AG10803 (cell line): ENCODE results near the gene ERG.

Experiments used
- DNase-seq: peaks from one replicate; pipeline ENCODE4 v3.0.0; 2010; ENCODE audit warnings: low read depth
- H3K4me3 ChIP-seq: 2 replicates; pipeline ENCODE4 v1.5.1; 2011; ENCODE audit warnings: mild to moderate bottlenecking, low read length, control low read depth
- TF ChIP-seq, protein P1 (sequence below): conservative IDR thresholded peaks from 2 replicates; pipeline ENCODE4 v1.5.1; 2011; ENCODE audit warnings: mild to moderate bottlenecking, low read length, control low read depth, inconsistent platforms

The ERG gene

DNA sequence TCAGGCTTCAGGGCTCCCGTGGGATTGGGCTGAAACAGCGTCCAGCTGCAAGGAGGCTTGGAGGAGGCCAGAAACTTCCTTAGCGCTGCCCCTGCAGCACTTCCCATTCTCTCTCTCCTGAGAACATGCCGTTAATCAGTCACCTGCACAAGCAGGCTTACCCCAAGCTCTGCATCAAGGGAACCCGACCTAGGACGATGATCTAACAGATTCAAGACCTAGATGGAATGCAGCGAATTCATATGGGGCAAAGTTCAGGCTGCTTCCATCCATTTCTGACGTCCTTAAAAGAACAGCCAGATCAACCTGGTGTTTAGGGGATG lies 114.1 kb downstream of the ERG start:
- no peak overlapping the region for H3K4me3 ChIP-seq
- TF ChIP-seq, protein P1, sequence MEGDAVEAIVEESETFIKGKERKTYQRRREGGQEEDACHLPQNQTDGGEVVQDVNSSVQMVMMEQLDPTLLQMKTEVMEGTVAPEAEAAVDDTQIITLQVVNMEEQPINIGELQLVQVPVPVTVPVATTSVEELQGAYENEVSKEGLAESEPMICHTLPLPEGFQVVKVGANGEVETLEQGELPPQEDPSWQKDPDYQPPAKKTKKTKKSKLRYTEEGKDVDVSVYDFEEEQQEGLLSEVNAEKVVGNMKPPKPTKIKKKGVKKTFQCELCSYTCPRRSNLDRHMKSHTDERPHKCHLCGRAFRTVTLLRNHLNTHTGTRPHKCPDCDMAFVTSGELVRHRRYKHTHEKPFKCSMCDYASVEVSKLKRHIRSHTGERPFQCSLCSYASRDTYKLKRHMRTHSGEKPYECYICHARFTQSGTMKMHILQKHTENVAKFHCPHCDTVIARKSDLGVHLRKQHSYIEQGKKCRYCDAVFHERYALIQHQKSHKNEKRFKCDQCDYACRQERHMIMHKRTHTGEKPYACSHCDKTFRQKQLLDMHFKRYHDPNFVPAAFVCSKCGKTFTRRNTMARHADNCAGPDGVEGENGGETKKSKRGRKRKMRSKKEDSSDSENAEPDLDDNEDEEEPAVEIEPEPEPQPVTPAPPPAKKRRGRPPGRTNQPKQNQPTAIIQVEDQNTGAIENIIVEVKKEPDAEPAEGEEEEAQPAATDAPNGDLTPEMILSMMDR, result no peak
- DNase-seq, result no peak

DNA sequence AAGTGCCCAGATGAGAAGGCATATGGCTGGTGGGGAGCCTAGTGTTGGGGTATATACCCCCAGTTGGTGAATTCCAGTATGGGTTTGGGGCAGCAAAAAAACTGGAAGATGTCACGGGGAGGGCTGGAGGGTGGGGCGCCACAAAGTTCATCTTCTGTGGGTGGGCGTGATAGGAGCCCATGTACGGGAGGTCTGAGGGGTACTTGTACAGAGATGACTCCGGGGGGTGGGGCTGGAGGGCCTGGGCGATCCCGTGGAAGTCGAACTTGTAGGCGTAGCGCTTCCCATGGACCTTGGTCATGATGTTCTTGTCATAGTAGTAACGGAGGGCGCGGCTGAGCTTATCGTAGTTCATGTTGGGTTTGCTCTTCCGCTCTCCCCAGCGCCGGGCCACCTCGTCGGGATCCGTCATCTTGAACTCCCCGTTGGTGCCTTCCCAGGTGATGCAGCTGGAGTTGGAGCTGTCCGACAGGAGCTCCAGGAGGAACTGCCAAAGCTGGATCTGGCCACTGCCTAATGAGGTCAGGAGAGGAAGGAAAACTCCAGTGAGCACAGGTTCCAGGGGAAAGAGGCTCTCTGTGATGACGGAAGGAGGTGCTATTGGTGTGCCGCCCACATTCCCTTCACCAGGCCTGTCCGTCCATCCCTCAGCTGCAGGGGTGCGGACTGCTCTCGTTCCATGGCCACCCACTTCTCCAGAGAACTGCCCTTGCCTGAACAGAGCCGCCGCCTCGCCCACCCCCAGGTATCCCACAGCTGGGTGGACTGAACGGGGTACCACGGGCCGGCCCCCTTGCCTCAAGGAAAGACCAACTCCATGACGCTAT lies 114.7 kb downstream of the ERG start:
- TF ChIP-seq, protein P1, result no peak
- DNase-seq, result no peak
- H3K4me3 ChIP-seq, result no peak overlapping the region

DNA sequence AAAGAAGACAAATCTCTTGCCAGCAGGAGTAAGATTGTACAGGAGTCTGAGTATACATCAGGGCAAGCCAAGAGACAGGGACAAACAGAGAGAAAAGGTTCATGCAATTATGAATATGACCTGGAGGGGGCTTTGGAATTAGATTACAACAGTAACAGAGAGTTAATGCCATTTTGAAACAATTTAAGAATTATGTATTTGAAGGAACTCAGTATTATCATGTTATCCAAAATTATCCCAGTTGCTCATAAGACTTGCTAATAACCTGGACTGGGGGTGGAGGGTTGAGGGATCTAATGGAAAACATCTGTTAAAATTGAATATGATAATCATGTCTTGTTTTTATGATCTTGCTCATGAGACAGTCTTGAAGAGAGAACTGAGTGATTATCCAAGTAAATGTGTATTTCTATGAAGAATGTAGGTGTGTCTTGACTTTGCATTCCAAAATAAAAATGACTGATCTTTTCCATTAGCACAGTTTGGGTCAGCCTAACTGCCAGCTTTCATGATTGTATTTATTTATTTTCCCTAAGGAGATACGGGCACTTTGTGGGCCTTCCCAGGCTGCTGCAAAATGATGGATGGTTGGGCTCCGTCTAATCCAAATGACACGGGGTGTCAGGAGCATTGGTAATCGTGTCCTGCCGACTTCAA lies 117.7 kb downstream of the ERG start:
- no peak for DNase-seq
- TF ChIP-seq, protein P1, result peak; percentile 46
- no peak overlapping the region for H3K4me3 ChIP-seq

DNA sequence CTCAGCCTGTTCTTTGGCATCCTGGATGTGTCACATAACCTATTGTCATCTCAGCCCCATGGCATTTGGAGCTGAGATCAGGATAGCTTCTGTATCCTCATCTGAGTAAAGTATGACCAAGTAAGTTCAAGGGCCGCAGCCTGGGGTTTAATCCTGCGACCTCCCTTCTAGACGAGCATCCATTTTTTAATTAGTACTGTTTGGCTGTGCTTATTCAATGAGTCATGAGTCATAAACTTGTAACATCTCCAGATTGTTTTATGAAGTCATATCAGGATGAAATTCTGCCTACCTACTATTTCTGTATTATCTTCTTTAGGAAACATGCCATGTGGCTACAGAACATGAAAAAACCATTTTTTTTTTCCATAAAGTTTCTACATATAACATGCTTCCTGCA lies 119.1 kb downstream of the ERG start:
- no peak overlapping the region for H3K4me3 ChIP-seq
- no peak for DNase-seq

DNA sequence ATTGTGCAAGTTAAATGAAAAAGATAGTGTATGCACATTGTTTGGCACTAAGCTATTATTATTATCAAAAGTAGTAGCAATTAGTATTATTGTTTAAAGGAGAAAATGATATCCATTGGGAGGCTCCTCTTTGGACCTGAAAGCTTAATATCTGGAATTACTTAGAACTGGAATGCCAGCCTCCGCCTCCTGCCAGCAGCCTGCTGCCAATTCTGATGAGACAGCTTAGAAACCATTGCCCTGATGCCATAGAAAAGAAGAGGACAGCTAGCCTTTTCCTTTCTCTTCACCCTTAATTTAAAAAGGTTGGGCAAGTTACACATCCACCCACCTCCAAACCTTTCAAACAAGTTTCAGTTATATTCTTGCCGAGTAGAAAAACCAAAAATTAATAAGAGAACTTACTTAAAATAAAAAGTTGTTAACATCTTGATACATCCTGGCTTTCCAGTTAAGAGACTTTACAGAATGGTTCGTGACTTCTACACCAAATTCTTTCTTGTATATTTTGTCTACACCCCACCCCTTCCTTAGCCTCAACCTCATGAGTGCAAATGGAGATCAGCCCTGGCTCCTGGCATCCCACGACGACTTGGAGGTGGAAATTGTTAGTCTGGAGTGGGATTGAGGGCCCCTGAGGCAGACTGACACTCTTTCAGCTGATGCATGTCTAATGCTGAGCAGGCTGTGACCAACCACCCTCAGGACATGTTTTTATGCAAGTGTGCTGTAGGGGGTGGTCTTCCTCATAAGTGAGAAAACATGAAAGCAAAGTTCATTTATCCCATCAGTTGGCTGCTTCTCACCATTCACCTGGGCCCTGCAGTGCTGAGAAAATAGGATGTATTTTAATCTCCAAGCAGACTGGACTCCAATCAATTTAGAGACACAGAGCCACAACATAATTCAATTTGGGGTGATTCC lies 120.8 kb downstream of the ERG start:
- DNase-seq, result peak; percentile 17
- H3K4me3 ChIP-seq, result no peak overlapping the region
- TF ChIP-seq, protein P1, result no peak

More for the DNA sequence above, 119.1 kb downstream of the ERG start:
- TF ChIP-seq, protein P1, result no peak

DNA sequence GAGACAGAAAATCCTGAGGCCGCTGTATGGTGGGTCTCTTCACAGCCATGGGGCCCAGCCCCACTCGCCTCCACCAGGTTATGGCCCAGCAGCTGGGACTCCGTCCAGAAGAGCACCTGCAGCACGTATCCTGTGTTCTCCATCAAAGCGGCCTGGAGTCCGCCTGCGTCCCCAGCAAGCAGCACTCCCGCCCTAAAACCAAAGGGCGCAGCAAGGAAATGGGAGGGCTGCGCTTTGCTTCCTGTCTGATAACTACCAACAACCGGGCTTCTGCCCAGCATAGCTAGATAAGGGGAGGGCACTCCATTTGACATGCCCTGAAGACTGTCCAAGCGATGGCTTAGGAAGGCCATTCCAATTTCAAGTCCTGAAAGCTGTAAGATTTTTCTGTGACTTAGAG lies 121.6 kb downstream of the ERG start:
- H3K4me3 ChIP-seq, result no peak overlapping the region
- no peak for DNase-seq
- TF ChIP-seq, protein P1, result no peak
